SKM-1 (cell line): ENCODE data around the gene PIP5KL1.

ENCODE experiments used
- DNase-seq: peaks from one replicate; lab custom pipeline; 2025; ENCODE audit not compliant: unreplicated experiment; lab: John Stamatoyannopoulos, UW

Gene PIP5KL1

GRCh38 chr9:127950513-127951289 lies 20.1 kb upstream of the PIP5KL1 start:
- no peak for DNase-seq

GRCh38 chr9:127949827-127950512 lies 19.4 kb upstream of the PIP5KL1 start:
- no peak for DNase-seq

GRCh38 chr9:127947841-127948710 lies 17.5 kb upstream of the PIP5KL1 start:
- DNase-seq: no peak

GRCh38 chr9:127946728-127947127 lies 16.2 kb upstream of the PIP5KL1 start:
- DNase-seq: no peak

- DNase-seq: no peak
These were observed 15.4 kb upstream of the PIP5KL1 start for GRCh38 chr9:127945942-127946341.

- DNase-seq: no peak
These were observed 14.8 kb upstream of the PIP5KL1 start for GRCh38 chr9:127945338-127945737.

GRCh38 chr9:127944586-127945218 lies 14.1 kb upstream of the PIP5KL1 start:
- no peak for DNase-seq

- DNase-seq: peak; percentile 64
These were observed 13.2 kb upstream of the PIP5KL1 start for GRCh38 chr9:127943731-127944144.

GRCh38 chr9:127943011-127943662 lies 12.6 kb upstream of the PIP5KL1 start:
- no peak for DNase-seq

- DNase-seq: peak; percentile 19
These were observed 11.8 kb upstream of the PIP5KL1 start for GRCh38 chr9:127942216-127943010.

GRCh38 chr9:127941961-127942215 lies 11.3 kb upstream of the PIP5KL1 start:
- DNase-seq: no peak

GRCh38 chr9:127941062-127941960 lies 10.7 kb upstream of the PIP5KL1 start:
- no peak for DNase-seq

GRCh38 chr9:127940593-127940992 lies 10.0 kb upstream of the PIP5KL1 start:
- no peak for DNase-seq

GRCh38 chr9:127938298-127938690 lies 7.7 kb upstream of the PIP5KL1 start:
- no peak for DNase-seq

GRCh38 chr9:127937388-127938297 lies 7.1 kb upstream of the PIP5KL1 start, which contains the start of gene DPM2:
Gene DPM2 (minus strand): TSS chr9:127937854. CDS start chr9:127937820, 34 bp downstream.
- DNase-seq: peak; percentile 80

- no peak for DNase-seq
These were observed 6.4 kb upstream of the PIP5KL1 start for GRCh38 chr9:127937056-127937387.

GRCh38 chr9:127936347-127936852 lies 5.8 kb upstream of the PIP5KL1 start:
- no peak for DNase-seq

- no peak for DNase-seq
These were observed 5.2 kb upstream of the PIP5KL1 start for GRCh38 chr9:127935765-127936221.
